Right lobe of liver (tissue), 6 donors: ENCODE data around the gene GCA. TPM values are rescaled to one million over a fixed set of nuclear protein-coding genes. Genes with fewer than 3 reads are reported as not detected.

Experiments
- ATAC-seq, 4 donors: fragments of 200-7000 bp; cut with Tn5 transposase; one replicate each; pipeline ENCODE4 v1.9.1; 2020; ENCODE audit warnings: mild to moderate bottlenecking in 4 of 4, moderate library complexity in 4 of 4
- DNase-seq, 3 donors: peaks; one replicate each; pipeline ENCODE4 v3.0.0-alpha.2; 2020
- H3K27ac ChIP-seq, 3 donors: fragments of 200-600 bp; one replicate each; pipeline ENCODE4 v1.8.0; 2022
- H3K27me3 ChIP-seq, 2 donors: fragments of 200-600 bp; one replicate each; pipeline ENCODE4 v1.8.0; 2022
- H3K36me3 ChIP-seq, 4 donors: fragments of 200-600 bp; sonication (generic) in 1 of 4; one replicate each; pipeline versions ENCODE4 v1.5.1 to v1.8.0; 2017 to 2022; ENCODE audit warnings: control low read depth in 1 of 4
- H3K4me1 ChIP-seq, 4 donors: fragments of 200-600 bp; sonication (generic) in 1 of 4; one replicate each; pipeline versions ENCODE4 v1.5.1 to v1.8.0; 2017 to 2022; ENCODE audit warnings: control low read depth in 1 of 4
- H3K4me3 ChIP-seq, 3 donors: fragments of 200-600 bp; one replicate each; pipeline ENCODE4 v1.8.0; 2022
- H3K9me3 ChIP-seq, 4 donors: fragments of 200-600 bp; sonication (generic) in 1 of 4; one replicate each; pipeline versions ENCODE4 v1.5.1 to v1.8.0; 2017 to 2022; ENCODE audit warnings: control low read depth in 1 of 4
- CTCF ChIP-seq, 4 donors: fragments of 200-600 bp in 3 of 4; fragments of 450-650 bp in 1 of 4; IDR thresholded peaks; one replicate each; pipeline versions ENCODE4 v1.5.1 to v1.8.0; 2016 to 2022; ENCODE audit warnings: antibody characterized with exemption in 4 of 4, mild to moderate bottlenecking in 2 of 4
- POLR2A ChIP-seq: fragments of 450-650 bp; IDR thresholded peaks from one replicate; pipeline ENCODE4 v1.6.1; 2017; ENCODE audit warnings: antibody characterized with exemption, mild to moderate bottlenecking
- WGBS: methylation state at CpG from one replicate; pipeline ENCODE4 v1.1.6; 2018; ENCODE audit warnings: low coverage, low lambda C conversion rate; ENCODE audit not compliant: insufficient coverage; ENCODE audit errors: missing lambda C conversion rate; 5-methylcytosine and 5-hydroxymethylcytosine counted together
- intact Hi-C, 2 donors: fragments of 100-400 bp; cut with DNase I; formaldehyde crosslinking; loops; one replicate each; pipeline versions ENCODE4 v1.11.2 to v1.14.1; 2022
- total RNA-seq, 6 experiments: library from RNA; depleted of rRNA in 2 of 6; stranded (reverse); fragments of >200 nt in 2 of 6; fragmentation: NEBNext Ultra II Directional in 3 of 6; extraction: Animal tissue kit (Norgen Biotek cat#: 25700) in 3 of 6; gene quantifications; one replicate each; pipeline versions ENCODE4 v1.1.0 to v1.2.4, GENCODE V29; 2016 to 2023
- donor health status: DM: no; HTN: yes; CAD: no.
- donor health status: DM: no; HTN: no; CAD: no.
- donor health status: DM: no; HTN: no; CAD: no.
- donor health status: DM: no; HTN: yes; CAD: no.
- donor health status: DM: no; HTN: yes; CAD: no.

GCA gene
- total RNA-seq, 6 experiments from 2014 or later = 6.8 to 18.1 (median 10.9) TPM

- ATAC-seq = no peak
- H3K36me3 ChIP-seq = no peaks in the 10 kb centered on the region
- no peak for TF ChIP-seq CTCF (IDR thresholded peaks at IDR 0.05)
- TF ChIP-seq POLR2A = no peak
- no peaks in the 10 kb centered on the region for H3K9me3 ChIP-seq
- no peak overlapping the region for H3K4me3 ChIP-seq
- H3K27ac ChIP-seq = no peak overlapping the region
- no peaks in the 10 kb centered on the region for H3K27me3 ChIP-seq
- no peak for DNase-seq
- peaks cover 0 to 11% (median 4%) of the 10 kb centered on the region in 4 donors for H3K4me1 ChIP-seq
- intact Hi-C loops = no loop called here
Observed at GRCh38 chr2:162300266-162300665, 43.7 kb upstream of the GCA start.

- Histone ChIP-seq H3K36me3 (no peaks in the 10 kb centered on the region), H3K27me3 (no peaks in the 10 kb centered on the region), H3K4me3 (no peak overlapping the region), H3K27ac (peak overlapping the region in 2 of 3 donors; percentile 29 to 48), H3K9me3 (no peaks in the 10 kb centered on the region), H3K4me1 (peaks cover 0 to 11% (median 4%) of the 10 kb centered on the region in 4 donors)
- 2% methylated on average over 6 of the region's 6 CpGs for WGBS
- TF ChIP-seq POLR2A = no peak
- TF ChIP-seq CTCF (IDR thresholded peaks at IDR 0.05) = peak; percentile 78 to 95 (median 92)
- intact Hi-C loops = no loop called here
- ATAC-seq = peak; percentile 84 to 90 (median 85)
- DNase-seq = peak in 1 of 3 donors; percentile 56
Observed at GRCh38 chr2:162301151-162301804, 42.7 kb upstream of the GCA start.

DNA sequence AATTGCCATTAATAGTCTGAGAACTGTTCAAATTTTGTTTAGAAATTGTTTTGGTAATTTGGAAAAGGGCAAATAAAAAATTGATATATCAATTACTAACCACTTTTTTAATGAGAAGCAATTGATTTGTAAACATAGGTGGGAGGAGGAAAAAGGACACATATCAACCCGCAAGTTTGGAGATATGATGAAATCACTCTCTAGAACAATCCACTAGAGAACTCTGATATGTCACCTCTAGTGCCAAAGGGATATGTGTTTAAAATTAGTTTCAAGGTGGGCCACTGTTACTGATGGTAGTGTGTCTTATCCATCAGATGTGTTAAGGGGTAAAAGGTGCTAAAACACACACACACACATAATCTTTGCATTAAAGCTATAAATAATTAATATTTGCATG, 42.1 kb upstream of the GCA start:
- Histone ChIP-seq H3K27me3 (no peaks in the 10 kb centered on the region), H3K27ac (peak overlapping the region; percentile 16 to 48 (median 29)), H3K36me3 (no peaks in the 10 kb centered on the region), H3K4me3 (no peak overlapping the region), H3K9me3 (no peaks in the 10 kb centered on the region), H3K4me1 (peaks cover 0 to 11% (median 4%) of the 10 kb centered on the region in 4 donors)
- 29% methylated on average over 1 of the region's 1 CpG for WGBS
- peak; percentile 34 to 76 (median 64) for ATAC-seq
- no peak for TF ChIP-seq POLR2A
- TF ChIP-seq CTCF (IDR thresholded peaks at IDR 0.05) = no peak
- no peak for DNase-seq
- intact Hi-C loops = no loop called here

- WGBS = 90% methylated on average over 3 of the region's 3 CpGs
- ATAC-seq = no peak
- intact Hi-C loops = no loop called here
Observed at GRCh38 chr2:162305901-162306300, 38.0 kb upstream of the GCA start.

GRCh38 chr2:162308747-162309503, 35.0 kb upstream of the GCA start:
- H3K4me3 ChIP-seq = no peak overlapping the region
- H3K4me1 ChIP-seq = no peaks in the 10 kb centered on the region
- no peaks in the 10 kb centered on the region for H3K9me3 ChIP-seq
- H3K27ac ChIP-seq = no peak overlapping the region
- DNase-seq (no peak), ATAC-seq (no peak)
- intact Hi-C loops = no loop called here
- WGBS = 74% methylated on average over 3 of the region's 3 CpGs
- no peaks in the 10 kb centered on the region for H3K27me3 ChIP-seq
- peaks cover 0 to 5% (median 0%) of the 10 kb centered on the region in 4 donors for H3K36me3 ChIP-seq
- TF ChIP-seq POLR2A = no peak

More at GRCh38 chr2:162305901-162306300, 38.0 kb upstream of the GCA start:
- no peaks in the 10 kb centered on the region for H3K9me3 ChIP-seq
- H3K36me3 ChIP-seq = peaks cover 0 to 5% (median 0%) of the 10 kb centered on the region in 4 donors
- H3K27ac ChIP-seq = no peak overlapping the region
- peaks cover 0 to 8% (median 2%) of the 10 kb centered on the region in 4 donors for H3K4me1 ChIP-seq
- DNase-seq = no peak
- no peak for TF ChIP-seq POLR2A
- no peaks in the 10 kb centered on the region for H3K27me3 ChIP-seq
- no peak overlapping the region for H3K4me3 ChIP-seq
